Activated naive CD4-positive, alpha-beta T cell treated with anti-CD3 and anti-CD28 coated beads, Interleukin-2, amount 50 U/mL, for 16 hours (primary cell): ENCODE results near the gene SYT9.
"Not testable (repeated sequence)": the region's sequence is repeated elsewhere in the genome, so short reads cannot be mapped to it uniquely, and the experiment has no call there.

Experiments used
- DNase-seq: peaks from one replicate; pipeline ENCODE4 v3.0.0-alpha.2; 2020

Gene SYT9

DNA sequence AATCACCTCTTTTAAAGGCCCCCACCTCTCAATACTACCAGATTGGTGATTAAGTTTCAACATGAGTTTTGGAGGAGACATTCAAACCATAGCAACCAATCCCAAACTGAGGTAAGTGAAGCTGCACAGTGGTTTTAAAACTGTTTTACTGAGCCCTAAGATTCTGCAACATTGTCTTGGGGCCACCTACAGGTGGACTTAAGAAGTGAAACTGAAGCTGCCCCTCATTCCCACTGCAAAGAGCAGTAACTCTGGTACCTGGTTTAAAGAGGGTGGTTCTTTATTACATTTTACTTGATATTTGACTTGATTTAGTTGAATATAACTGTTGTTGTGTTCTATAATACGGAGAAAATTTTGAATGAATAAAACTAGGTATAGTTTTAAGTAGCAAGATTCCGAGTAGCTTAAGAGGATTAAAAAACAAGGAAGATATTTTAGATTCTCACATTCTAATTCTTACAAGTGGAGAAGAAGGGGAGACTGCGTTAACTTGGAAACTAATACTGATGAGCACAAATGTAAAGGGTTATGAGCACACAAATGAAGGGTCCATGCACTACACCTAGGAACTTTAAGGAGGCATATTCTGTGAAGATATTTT, 26.7 kb downstream of the SYT9 start:
- no peak for DNase-seq

DNA sequence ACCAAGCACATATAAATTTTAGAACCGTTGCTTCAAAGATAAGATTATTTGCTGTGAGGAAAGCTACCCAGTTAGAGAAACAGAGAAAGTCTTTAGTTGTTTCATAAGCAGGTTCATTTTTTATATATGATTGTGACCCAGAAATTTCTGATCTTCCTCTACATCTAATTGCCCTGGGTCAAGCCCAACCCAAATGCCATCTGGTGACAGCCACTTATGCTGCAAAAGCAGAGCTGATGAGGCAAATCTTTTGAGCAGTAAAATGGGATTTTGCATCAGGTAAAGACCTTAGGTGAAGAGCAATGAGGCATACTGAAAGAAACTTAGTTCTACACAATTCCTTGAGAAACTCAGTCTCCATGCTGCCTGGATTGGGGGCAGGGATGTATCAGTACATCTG, 28.0 kb downstream of the SYT9 start:
- no peak for DNase-seq

DNA sequence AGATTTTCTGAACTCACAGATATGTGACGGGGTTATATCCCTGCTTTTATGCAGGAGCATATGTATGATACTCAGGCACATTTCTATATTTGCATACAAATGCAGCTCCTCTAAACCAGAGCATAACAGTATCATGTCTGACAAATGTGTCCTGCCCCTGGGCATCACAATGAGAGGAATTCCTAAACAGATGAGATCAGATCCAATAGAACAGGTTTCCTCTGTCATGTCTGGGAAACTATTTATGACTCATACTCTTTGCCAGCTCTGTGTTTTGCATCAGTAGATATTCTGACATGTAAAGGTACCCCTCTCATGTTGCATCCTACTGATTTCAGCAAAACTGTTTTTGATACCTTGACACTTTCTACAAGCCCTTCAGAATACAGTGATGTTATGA, 29.4 kb downstream of the SYT9 start:
- no peak for DNase-seq

DNA sequence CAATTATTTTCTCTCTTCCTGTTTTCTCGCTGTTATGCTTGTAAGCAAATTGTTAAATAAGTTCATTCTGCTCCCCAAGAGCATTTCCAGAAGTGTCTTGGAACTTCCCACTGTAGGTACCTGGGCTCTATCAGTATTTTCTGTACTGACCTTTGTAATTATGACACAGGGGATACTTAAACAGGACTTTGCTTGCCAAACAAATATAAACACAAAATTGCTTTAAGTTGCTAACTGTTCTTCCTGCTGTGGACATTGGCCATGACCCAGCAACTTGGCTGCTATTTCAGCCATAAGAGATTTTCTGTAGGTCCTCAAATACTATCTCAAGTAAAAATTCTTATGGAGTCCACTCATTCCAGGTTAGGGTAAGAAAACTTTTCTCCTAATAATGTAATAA, 30.1 kb downstream of the SYT9 start:
- DNase-seq: no peak

DNA sequence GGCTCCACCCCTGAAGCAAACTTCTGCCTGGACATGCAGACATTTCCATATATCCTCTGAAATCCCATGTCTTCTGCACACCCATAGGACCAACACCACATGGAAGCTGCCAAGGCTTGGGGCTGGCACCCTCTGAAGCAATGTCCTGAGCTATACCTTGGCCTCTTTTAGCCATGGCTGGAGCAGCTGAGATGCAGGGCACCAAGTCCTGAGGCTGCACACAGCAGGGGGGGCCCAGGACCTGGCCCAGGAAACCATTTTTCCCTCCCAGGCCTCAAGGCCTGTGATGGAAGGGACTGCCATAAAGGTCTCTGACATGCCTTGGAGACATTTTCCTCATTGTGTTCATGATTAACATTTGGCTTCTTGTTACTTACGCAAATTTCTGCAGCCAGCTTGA, 34.5 kb downstream of the SYT9 start:
- DNase-seq: no peak

DNA sequence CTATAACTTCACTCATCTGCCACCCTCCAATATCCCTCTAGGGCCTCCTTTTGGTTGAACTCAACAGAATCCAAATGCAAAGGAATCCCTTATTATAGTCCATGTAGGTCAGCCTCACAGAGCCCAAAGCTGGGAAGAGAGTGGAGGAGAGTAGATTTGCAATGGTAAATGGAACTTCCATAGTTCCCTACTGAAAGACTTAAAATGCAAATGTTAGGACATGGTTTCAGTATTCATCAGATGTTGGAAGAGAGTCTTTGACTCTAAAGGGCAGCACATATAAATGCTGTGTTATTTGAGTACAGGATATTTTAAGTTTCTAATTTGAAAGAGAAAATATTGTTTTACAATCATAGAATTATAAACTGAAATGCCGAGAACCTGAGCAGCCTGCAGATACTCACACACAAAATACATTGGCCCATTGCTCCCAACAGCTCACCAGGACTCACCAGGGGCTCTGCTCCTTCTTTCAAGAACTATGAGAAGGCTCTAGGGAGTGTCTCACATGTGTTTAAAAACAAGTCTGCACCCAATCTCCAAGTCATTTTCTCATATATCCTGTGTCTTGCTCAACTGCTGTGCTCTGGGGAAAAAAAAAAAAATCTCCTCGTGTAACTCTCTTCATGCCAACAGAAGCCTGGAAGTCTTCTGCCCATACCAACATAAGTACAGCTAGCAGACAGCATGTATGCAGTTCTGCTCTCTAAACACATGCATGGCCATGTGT, 39.6 kb downstream of the SYT9 start:
- DNase-seq: no peak

DNA sequence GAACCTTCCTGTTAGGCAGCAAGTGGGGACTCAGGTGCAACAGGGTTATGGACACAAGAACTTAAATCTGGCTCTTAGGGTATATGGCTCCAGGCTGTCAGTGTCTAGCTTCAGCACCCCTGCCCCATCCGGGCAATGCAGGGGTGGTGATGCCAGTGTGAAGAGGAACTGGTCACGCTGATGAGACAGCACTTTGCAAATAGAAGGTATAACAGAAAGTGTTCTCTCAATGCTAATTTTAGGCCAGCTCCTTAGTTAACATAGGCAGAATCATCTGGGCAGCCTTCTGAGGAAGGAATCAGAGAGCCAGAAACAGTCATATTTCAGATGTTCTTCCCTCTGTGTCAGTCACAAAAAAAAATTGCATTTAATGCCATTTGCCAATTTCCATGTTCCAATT, 41.2 kb downstream of the SYT9 start:
- DNase-seq: no peak

DNA sequence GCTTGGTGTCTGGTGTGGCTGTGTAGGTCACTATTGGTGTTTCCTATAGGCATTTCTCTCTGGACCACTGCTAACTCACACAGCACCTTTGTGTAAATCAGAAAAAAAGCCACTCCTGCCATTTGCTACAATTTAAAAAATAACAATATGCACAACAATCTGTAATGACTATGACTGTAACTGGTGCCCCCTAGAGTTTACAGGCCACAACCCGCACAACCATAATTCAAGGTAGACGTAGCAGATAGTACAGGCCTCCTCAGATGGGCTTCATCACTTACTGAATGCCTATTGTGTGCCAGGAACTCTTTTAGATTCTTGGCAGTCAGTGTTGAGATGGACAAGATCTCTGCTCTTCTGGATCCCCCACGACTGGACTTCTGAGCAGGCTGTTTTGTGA, 47.7 kb downstream of the SYT9 start:
- DNase-seq: no peak

DNA sequence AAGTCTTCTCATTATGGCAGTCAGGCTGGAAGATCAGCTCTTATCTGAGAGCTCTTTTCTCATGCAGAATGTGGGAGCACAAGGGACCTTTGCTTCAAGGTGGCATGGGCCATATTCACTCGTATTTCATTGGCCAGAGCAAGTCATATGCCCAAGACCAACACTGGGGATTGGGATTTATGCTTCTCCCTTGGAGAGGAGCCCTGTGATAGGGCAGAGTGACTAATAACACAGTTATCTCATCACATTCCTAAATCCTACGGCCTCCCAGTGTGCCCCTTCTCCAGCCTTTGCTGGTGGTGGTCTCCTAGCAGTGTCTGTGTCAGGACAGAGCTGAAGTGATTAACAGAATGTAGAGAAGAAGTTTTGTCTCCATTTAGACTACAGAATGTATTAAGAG, 48.6 kb downstream of the SYT9 start:
- no peak for DNase-seq

GRCh38 chr11:7303146-7303545, 51.4 kb downstream of the SYT9 start:
- DNase-seq: no peak

GRCh38 chr11:7306900-7307299, 55.2 kb downstream of the SYT9 start:
- no peak for DNase-seq

GRCh38 chr11:7307836-7308235, 56.1 kb downstream of the SYT9 start:
- DNase-seq: no peak

DNA sequence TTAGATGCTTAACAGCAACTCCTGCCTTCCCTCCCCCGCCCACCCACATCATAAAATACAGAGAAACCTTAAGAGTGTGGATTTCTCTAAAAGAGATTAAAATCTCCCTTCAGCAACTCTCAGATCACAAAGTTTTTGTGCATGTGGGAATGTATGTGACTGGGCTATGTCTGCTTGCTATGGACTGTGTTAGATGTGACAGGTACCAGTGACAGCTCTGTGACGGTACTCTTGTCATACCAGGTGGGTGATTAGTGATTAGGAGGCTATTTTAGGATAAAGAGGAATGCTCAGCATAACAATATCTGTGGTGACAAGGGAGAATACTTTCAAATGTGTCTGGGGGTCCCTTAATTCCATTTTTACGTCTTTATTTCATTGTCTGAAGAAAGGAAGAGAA, 60.2 kb downstream of the SYT9 start:
- no peak for DNase-seq

DNA sequence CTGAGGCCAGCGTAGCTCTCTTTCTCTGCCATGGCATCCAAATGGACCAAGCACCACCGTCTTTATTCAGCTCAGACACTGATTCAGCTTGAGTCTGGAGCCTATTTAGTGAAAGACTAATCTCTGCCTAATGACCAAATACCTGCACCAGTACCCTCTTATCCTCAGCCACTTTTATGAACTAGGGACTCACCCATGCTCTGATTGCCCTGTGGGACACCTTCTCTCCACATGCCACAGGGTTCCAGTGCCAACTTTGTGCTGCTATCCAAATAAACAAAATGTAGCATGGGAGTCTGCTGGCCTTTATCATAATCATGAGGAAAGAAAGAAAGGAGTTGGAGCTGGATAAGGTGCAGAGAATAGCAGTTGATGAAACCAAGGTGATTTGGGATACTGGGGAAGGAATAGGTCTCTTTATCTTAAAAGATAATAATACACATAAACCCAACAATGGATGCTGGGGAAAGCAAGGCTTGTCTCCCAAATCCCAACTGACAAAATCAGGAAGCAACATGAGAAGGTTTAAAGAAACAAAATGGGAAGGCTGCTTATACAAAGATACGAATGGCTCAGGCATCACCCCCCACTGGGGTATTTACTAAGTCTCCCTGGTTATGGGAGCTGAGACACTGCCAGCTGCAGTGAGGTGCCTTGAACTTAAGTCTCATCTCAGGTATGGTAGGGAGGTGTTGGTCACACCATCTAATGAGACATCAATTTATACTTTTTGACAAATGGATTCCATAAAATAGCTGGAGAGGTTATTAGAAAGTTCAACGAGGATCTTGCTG, 63.3 kb downstream of the SYT9 start:
- no peak for DNase-seq

GRCh38 chr11:7319501-7319900, 67.8 kb downstream of the SYT9 start:
- DNase-seq: no peak

DNA sequence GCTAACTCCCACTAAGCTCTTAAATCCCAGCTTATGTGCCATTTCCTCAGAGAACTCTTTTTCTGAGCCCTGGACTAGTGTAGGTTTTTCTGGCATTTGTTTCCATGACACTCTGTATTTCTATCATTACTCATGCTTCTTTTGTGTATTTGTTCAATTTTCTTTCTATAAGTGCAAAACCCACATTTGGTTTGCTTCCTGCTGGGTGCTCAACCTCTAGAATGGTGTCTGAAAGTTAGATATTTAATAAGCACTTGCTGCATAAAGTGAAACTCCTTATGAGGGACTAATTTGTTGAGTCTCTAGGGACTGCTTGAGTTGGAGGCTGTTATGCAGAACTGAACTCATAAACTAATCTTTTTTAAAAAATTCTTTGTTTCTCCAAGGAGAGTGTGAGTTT, 68.6 kb downstream of the SYT9 start:
- DNase-seq: no peak

GRCh38 chr11:7321473-7322450, 70.1 kb downstream of the SYT9 start:
- DNase-seq: no peak

GRCh38 chr11:7332451-7332850, 80.7 kb downstream of the SYT9 start:
- no peak for DNase-seq

DNA sequence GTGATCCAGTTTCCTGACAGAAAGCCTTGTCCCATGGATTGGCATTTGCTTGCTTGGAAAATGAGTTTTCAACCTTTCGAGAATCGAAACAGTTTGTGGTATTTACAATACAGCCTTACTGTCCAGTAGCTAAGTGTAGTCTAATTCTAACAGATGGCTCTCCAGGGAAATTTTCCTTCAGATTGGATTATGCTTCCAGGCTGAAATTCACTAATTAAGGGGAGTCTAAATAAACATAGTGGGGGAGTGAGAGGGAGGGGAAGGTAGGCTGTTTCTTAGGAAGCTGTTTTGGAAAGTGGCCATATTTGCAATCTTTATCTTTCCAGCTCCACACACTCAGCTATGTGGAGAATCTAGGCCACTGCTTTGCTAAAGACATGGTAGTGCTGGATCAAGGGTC, 81.3 kb downstream of the SYT9 start:
- DNase-seq: no peak

DNA sequence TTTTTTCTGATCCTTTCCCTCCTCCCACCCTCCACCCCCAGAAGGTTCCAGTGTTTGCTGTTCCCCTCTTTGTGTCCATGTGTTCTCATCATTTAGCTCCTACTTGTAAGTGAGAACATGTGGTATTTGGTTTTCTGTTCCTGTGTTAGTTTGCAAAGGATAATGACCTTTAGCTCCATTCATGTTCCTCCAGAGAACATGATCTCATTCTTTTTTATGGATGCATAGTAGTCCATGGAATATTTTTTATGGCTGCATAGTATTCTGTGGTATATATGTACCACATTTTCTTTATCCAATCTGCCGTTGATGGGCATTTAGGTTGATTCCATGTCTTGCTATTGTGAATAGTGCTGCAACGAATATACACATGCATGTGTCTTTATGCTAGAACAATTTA, 83.7 kb downstream of the SYT9 start:
- not testable (repeated sequence) for DNase-seq

DNA sequence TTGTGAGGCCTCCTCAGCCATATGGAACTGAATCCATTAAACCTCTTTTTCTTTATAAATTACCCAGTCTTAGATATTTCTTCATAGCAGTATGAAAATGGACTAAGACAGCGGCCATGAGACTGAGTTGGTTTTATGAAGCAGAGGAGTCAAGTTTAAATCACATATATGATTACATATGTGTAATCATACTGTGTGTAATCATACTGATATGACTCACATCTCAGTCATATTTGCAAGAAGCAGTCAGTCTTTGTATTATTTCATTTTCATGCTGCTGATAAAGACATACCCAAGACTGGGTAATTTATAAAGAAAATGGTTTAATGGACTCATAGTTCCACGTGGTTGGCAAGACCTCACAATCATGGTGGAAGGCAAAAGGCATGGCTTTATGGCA, 89.8 kb downstream of the SYT9 start:
- no peak for DNase-seq

GRCh38 chr11:7347611-7348431, 96.1 kb downstream of the SYT9 start:
- DNase-seq: no peak
